HG03571 (cell line): ENCODE measurements around the gene FGA.

Experiments used
- ATAC-seq: cut with Tn5 transposase; IDR thresholded peaks from one replicate; pipeline ENCODE4 v1.9.1; 2021; ENCODE audit not compliant: unreplicated experiment

Gene FGA

GRCh38 chr4:154542271-154542879 lies 48.2 kb downstream of the FGA start:
- no peak for ATAC-seq
